NK-92 (cell line): ENCODE results near the gene CEP350.

Experiments
- DNase-seq: peaks from one replicate; lab custom pipeline; 2025; ENCODE audit not compliant: unreplicated experiment; lab: John Stamatoyannopoulos, UW

Gene CEP350

DNA sequence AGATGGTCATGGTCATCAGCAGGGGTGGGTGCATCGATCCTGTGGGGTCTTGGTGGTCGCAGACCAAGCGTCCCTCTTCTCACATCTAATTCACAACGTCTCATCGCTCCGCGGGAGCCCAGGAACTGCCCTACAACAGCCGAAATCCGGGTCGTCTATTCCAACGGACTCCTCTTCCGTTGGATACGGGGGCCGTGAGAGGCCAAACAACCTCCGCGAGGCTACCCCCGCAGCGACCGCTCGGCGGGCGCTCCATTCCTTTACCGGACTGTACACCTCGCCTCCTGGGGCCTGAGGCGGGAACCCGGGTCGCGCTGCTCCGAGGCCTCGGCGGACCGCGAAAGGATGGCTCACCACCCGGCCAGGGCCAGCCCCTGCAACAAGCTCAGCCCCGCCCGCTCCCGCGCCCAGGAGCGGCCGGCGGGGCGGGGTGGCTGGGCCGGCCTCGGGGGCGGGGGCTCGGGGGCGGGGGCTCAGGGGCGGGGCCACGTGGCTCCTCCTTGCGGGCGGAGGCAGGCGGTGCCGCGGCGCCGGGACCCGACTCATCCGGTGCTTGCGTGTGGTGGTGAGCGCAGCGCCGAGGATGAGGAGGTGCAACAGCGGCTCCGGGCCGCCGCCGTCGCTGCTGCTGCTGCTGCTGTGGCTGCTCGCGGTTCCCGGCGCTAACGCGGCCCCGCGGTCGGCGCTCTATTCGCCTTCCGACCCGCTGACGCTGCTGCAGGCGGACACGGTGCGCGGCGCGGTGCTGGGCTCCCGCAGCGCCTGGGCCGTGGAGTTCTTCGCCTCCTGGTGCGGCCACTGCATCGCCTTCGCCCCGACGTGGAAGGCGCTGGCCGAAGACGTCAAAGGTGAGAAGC lies 199.9 kb downstream of the CEP350 start, which contains the start of gene QSOX1:
TSS of gene QSOX1 (plus strand) at position 545 of the 857 bp plus-strand sequence. CDS start at position 584, 39 bp downstream.
- DNase-seq = peak; percentile 24

- no peak for DNase-seq
These were observed 200.6 kb downstream of the CEP350 start for GRCh38 chr1:180155182-180155682.

DNA sequence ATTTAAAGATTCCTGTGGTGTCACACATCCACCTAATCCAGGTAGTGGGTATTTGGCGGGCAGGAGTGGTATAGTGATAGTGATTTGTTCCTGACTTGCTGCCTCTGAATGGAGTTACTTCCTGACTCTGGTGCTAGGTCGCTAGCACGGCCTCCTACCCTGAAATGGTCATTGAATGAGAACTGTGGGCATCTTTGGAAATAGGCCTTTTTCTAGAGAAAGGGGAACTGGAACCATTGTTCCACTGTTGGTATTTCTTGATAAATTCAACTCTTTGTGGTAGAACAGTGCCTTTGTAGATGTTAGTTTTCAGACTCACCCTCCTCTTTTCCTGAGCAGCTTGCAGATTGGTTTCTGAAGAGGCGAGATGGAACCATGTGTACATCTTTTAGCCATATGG lies 201.6 kb downstream of the CEP350 start:
- DNase-seq = no peak

DNA sequence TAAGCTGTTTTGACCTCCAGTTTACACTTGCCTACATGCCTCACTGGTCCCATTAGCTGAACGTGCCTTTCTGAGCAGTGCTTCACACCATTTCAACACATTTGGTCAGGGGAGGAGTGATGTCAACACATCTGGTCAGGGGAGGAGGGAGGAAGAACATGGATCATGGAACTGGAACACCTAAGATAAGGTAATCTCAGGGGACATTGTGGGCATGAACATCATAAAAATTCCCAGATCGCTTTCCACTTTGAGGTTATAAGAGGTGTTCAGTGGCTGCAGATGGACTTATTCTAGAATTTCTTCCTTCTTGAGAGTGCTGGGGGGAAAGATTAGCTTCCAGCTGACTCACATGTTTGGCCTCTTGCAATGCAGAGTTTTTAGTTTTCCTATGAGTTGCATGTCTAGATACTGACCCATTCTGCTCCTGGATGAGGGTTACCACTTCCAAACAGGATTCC lies 202.1 kb downstream of the CEP350 start:
- DNase-seq = no peak

GRCh38 chr1:180157108-180157507 lies 202.5 kb downstream of the CEP350 start:
- DNase-seq = no peak

DNA sequence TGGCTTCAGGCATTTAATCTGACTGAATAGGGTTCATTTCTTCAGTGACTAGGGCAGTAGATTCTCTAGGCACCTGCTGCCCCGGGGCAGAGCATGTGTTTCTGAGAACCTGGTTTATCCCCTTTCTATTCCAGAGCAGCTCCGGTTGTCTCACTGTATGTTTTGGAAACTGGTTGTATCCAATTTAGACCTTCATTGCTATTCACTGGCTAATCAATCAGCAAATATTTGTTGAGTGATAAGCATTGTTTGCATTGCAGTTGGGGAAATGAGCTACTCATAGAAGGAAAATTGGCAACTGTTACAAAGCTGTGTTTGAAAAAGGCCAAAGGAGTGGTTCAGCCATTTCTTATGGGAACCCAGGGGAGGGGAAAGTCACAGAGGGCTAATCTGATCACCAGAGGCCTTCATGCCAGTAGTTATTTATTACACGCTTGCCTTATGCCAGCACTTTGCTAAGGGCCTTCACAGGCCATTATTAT lies 203.0 kb downstream of the CEP350 start:
- no peak for DNase-seq

DNA sequence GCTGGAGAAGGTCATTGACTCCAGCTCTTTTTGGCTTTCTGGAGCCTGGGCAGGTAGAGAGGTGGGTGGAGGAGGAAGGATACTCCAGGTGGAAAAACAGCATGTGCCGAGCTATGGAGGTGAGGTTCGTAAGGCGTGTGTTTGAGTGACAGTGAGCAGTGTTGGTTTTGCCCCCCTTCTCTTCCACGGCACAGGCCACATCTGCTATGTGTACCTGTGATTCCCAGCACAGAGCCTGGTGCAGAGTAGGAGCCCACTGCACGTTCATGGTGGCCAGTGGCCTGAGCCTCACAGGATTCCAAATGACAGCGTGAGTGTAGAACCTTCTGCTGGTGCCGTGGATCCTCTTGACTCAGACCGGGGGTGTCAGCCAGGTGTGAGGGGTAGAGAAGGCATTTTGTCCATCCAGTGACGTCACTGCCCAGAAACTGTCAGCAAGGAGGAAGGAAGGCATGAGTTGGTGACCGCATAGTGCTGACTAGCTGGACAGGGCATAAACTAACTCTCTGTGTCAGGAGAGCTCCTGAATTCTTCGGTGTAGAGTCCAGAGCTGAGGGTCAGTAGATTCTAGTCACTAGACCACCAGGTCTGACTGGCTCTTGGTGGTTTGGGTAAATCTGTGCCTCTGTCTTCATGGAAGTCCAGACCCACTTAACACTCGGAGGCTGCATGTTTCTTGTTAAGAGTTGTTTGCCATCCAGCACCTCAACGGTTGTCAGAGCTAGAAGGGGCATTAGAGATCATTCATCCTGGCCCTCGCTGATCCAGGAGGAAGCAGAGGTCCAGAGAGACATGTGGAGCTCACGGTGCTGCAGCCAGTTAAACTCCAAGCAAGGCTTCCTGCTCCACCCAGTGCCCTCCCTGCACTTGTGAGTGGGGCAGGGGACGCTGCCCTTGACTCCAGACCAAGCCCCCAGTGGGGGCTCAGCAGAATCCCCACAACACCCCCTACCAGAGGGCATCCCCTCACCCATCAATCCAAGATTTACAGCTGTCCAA lies 203.8 kb downstream of the CEP350 start:
- no peak for DNase-seq

- DNase-seq = no peak
These were observed 205.7 kb downstream of the CEP350 start for GRCh38 chr1:180160357-180160756.

DNA sequence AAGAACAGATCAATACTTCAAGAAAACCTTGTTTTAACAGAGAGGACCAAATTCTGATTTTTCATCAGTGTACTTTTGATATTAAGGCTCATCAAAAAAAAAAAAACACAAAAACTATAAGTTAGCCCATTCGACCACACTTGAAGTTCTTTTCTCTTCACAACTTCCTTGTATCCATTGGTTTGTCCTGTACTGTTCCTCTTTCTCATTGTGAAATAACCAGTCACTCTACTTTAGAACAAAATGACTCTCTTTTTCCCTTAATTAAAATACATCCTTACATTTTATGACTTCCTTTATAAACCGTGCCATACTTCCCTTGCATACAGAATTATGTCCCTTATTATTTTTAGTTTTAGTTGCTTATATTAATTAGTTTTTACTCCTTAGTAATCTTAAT lies 208.4 kb downstream of the CEP350 start:
- DNase-seq = no peak
